A549 (cell line): Measurements from ENCODE around the gene MMP24OS.

Experiments
- BCL3 ChIP-seq: fragments of >200 bp; sonication (Bioruptor Twin); formaldehyde crosslinking; IDR thresholded peaks from 3 replicates; pipeline ENCODE4 v1.6.1; 2016
- CBX2 ChIP-seq: fragments of 200-600 bp; sonication (generic); IDR thresholded peaks from 2 replicates; pipeline ENCODE4 v1.6.1; 2016; ENCODE audit warnings: low read depth, mild to moderate bottlenecking, borderline replicate concordance
- CEBPB ChIP-seq, 2 experiments: fragments of >200 bp in 1 of 2; sonication (Bioruptor Twin) in 1 of 2; formaldehyde crosslinking in 1 of 2; IDR thresholded peaks; 2 replicates each; pipeline ENCODE4 v1.6.1; 2012 to 2016
- E2F6 ChIP-seq: IDR thresholded peaks from 2 replicates; pipeline ENCODE4 v1.6.1; 2012; ENCODE audit warnings: low read depth, borderline replicate concordance
- EHF ChIP-seq: fragments of 250-450 bp; sonication (Bioruptor Pico); IDR thresholded peaks from 2 replicates; pipeline ENCODE4 v1.5.0; 2020; ENCODE audit warnings: mild to moderate bottlenecking
- EP300 ChIP-seq, 2 experiments: fragments of >200 bp; sonication (Bioruptor Twin); formaldehyde crosslinking; IDR thresholded peaks; 2 replicates in 1 of 2; 3 replicates in 1 of 2; pipeline ENCODE4 v1.6.1; 2016 to 2017
- RAD21 ChIP-seq, 2 experiments: fragments of >200 bp in 1 of 2; sonication (Bioruptor Twin) in 1 of 2; formaldehyde crosslinking in 1 of 2; IDR thresholded peaks in 1 of 2; conservative IDR thresholded peaks in 1 of 2; 2 replicates in 1 of 2; 3 replicates in 1 of 2; pipeline ENCODE4 v1.6.1; 2012 to 2018; ENCODE audit warnings: inconsistent platforms in 1 of 2
- RARB ChIP-seq: fragments of 250-450 bp; sonication (Bioruptor Pico); IDR thresholded peaks from 2 replicates; pipeline ENCODE4 v1.8.0; 2021; ENCODE audit warnings: mild to moderate bottlenecking, moderate library complexity
- SMC3 ChIP-seq: fragments of >200 bp; sonication (Bioruptor Twin); formaldehyde crosslinking; IDR thresholded peaks from 3 replicates; pipeline ENCODE4 v1.6.1; 2018; ENCODE audit warnings: inconsistent platforms
- ZFP36 ChIP-seq: fragments of 450-650 bp; IDR thresholded peaks from 2 replicates; pipeline ENCODE4 v1.6.1; 2014; ENCODE audit warnings: borderline replicate concordance; ENCODE audit not compliant: partially characterized antibody
- TF ChIP-seq, protein P1 (sequence below): fragments of >200 bp; sonication (Bioruptor Twin); formaldehyde crosslinking; IDR thresholded peaks from 3 replicates; pipeline ENCODE4 v1.5.1; 2016
- TF ChIP-seq, protein P2 (sequence below): fragments of 150-350 bp; IDR thresholded peaks from 2 replicates; pipeline ENCODE4 v1.6.1; 2014; ENCODE audit warnings: low read depth, mild to moderate bottlenecking, low read length
- TF ChIP-seq, protein P3 (sequence below): fragments of 450-650 bp; IDR thresholded peaks from 2 replicates; pipeline ENCODE4 v1.6.1; 2014; ENCODE audit warnings: antibody characterized with exemption
- TF ChIP-seq, protein P4 (sequence below): fragments of 250-450 bp; sonication (Bioruptor Pico); IDR thresholded peaks from 2 replicates; pipeline ENCODE4 v1.5.0; 2021; ENCODE audit warnings: mild to moderate bottlenecking, moderate library complexity, borderline replicate concordance

- no peak for TF ChIP-seq RAD21 (conservative IDR thresholded peaks at IDR 0.05 in 1 of 2, IDR thresholded peaks at IDR 0.05 in 1 of 2)
- TF ChIP-seq, protein P1, sequence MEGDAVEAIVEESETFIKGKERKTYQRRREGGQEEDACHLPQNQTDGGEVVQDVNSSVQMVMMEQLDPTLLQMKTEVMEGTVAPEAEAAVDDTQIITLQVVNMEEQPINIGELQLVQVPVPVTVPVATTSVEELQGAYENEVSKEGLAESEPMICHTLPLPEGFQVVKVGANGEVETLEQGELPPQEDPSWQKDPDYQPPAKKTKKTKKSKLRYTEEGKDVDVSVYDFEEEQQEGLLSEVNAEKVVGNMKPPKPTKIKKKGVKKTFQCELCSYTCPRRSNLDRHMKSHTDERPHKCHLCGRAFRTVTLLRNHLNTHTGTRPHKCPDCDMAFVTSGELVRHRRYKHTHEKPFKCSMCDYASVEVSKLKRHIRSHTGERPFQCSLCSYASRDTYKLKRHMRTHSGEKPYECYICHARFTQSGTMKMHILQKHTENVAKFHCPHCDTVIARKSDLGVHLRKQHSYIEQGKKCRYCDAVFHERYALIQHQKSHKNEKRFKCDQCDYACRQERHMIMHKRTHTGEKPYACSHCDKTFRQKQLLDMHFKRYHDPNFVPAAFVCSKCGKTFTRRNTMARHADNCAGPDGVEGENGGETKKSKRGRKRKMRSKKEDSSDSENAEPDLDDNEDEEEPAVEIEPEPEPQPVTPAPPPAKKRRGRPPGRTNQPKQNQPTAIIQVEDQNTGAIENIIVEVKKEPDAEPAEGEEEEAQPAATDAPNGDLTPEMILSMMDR: no peak
- no peak for TF ChIP-seq CEBPB (IDR thresholded peaks at IDR 0.05)
- TF ChIP-seq, protein P2, sequence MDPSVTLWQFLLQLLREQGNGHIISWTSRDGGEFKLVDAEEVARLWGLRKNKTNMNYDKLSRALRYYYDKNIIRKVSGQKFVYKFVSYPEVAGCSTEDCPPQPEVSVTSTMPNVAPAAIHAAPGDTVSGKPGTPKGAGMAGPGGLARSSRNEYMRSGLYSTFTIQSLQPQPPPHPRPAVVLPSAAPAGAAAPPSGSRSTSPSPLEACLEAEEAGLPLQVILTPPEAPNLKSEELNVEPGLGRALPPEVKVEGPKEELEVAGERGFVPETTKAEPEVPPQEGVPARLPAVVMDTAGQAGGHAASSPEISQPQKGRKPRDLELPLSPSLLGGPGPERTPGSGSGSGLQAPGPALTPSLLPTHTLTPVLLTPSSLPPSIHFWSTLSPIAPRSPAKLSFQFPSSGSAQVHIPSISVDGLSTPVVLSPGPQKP: no peak
- TF ChIP-seq SMC3: no peak
- TF ChIP-seq, protein P3, sequence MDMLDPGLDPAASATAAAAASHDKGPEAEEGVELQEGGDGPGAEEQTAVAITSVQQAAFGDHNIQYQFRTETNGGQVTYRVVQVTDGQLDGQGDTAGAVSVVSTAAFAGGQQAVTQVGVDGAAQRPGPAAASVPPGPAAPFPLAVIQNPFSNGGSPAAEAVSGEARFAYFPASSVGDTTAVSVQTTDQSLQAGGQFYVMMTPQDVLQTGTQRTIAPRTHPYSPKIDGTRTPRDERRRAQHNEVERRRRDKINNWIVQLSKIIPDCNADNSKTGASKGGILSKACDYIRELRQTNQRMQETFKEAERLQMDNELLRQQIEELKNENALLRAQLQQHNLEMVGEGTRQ: no peak
- TF ChIP-seq, protein P4, sequence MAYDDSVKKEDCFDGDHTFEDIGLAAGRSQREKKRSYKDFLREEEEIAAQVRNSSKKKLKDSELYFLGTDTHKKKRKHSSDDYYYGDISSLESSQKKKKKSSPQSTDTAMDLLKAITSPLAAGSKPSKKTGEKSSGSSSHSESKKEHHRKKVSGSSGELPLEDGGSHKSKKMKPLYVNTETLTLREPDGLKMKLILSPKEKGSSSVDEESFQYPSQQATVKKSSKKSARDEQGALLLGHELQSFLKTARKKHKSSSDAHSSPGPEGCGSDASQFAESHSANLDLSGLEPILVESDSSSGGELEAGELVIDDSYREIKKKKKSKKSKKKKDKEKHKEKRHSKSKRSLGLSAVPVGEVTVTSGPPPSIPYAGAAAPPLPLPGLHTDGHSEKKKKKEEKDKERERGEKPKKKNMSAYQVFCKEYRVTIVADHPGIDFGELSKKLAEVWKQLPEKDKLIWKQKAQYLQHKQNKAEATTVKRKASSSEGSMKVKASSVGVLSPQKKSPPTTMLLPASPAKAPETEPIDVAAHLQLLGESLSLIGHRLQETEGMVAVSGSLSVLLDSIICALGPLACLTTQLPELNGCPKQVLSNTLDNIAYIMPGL (CRISPR knock-in tag): no peak
- no peak for TF ChIP-seq EP300 (IDR thresholded peaks at IDR 0.05)
- TF ChIP-seq E2F6: no peak
- TF ChIP-seq CBX2: no peak
- TF ChIP-seq RARB: no peak
- no peak for TF ChIP-seq BCL3
- no peak for TF ChIP-seq ZFP36
- TF ChIP-seq EHF (CRISPR knock-in tag): no peak
These were observed 19.2 kb upstream of the MMP24OS start for GRCh38 chr20:35297155-35297554.
